ENCODE data around the gene UBE2A.

UBE2A gene

DNA sequence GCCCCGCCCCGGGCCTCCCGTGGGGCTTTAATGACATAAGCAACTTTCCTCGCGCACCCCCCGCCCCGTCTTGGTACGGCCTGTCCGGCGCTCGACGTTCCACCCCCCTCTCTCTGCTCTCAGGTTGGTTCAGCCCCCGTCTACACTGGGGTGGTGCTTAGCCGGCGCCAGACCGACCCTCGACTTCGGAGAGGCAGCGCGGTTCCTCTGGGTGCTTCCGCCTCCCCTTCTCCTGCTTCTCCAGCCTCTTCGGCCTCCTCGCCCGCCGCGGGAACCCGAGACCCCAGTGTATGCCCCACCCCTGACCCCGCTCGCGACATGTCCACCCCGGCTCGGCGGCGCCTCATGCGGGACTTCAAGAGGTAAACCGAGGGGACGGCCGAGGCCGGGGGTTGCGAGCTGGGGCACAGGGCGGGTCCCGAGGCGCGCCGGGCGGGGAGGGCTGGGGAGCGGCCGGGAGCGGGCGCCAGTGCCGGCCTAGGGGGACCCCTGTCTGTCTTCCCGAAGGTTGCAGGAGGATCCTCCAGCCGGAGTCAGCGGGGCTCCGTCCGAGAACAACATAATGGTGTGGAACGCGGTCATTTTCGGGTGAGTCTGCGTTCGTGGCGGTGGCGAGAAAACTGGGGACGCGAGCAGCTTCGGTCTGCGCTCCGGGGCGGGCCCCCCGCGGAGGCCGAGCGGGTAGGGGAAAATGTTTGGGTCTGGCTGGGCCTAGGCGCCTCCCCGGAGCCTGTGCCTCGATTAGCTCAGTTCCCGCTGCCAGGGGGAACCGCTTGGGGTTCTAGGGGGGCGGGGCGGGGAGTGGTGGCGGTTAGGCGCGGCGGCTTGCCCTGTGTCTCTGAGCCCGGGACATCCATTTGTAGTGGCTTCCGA lies at the start of gene UBE2A:
TSS of gene UBE2A (plus strand) at position 170 of the 873 bp plus-strand sequence. CDS start at position 319, 149 bp downstream.
- H3K27me3 ChIP-seq (ENCODE audit: control insufficient read depth, insufficient read depth, low read length) = no peaks in the 10 kb centered on the region
- no peaks in the 10 kb centered on the region for H3K4me1 ChIP-seq (ENCODE audit: control insufficient read depth, insufficient read depth, low read length)
- H3K4me3 ChIP-seq (ENCODE audit: low read depth, low read length) = peak within 1 kb of the TSS; percentile 61
- H3K36me3 ChIP-seq (ENCODE audit: control insufficient read depth, insufficient read depth, low read length) = no peaks in the 10 kb centered on the region
- H3K9me3 ChIP-seq (ENCODE audit: control insufficient read depth, insufficient read depth, low read length) = no peaks in the 10 kb centered on the region
- H3K9ac ChIP-seq (ENCODE audit: low read depth, low read length) = peak within 1 kb of the TSS; percentile 60

DNA sequence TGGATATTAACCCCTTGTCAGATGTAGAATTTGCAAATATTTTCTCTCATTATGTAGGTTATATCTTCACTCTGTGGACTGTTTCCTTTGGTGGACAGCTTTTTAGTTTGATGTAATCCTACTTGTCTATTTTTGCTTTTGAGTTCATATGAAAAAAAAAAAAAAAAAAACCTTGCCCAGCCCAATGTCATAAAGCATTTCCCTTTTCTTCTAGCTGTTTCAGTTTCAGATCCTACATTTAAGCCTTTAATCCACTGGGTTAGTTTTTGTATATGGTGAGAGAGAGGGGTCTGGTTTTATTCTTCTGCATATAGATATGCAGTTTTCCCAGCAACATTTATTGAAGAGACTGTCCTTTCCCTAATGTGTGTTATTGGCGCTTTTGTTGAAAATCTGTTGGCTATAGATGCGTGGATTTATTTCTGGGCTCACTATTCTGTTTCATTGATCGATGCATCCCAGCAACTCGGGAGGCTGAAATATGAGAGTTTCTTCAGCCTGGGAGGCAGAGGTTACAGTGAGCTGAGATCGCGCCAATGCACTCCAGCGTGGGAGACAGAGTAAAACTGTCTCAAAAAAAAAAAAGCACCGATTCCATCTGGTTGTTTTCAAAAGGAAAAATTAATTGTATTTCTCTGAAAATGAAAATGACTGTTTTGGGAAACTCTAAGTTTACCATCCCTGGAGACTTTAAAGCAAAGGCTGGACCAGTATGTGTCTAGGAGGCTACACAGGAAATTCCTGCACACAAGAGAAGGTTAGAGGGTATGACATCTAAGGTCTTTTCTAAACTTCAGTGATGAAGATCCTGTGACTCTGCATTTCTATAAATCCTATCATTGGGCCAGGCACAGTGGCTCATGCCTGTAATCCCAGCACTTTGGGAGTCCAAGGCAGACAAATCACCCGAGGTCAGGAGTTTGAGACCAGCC lies 44.8 kb upstream of the UBE2A start:
- no peaks in the 10 kb centered on the region for H3K4me1 ChIP-seq (ENCODE audit: control insufficient read depth, insufficient read depth, low read length)
- H3K36me3 ChIP-seq (ENCODE audit: control insufficient read depth, insufficient read depth, low read length) = no peaks in the 10 kb centered on the region
- H3K27me3 ChIP-seq (ENCODE audit: control insufficient read depth, insufficient read depth, low read length) = no peaks in the 10 kb centered on the region
- no peaks in the 10 kb centered on the region for H3K9me3 ChIP-seq (ENCODE audit: control insufficient read depth, insufficient read depth, low read length)
- no peak overlapping the region for H3K9ac ChIP-seq (ENCODE audit: low read depth, low read length)
- H3K4me3 ChIP-seq (ENCODE audit: low read depth, low read length) = no peak overlapping the region

DNA sequence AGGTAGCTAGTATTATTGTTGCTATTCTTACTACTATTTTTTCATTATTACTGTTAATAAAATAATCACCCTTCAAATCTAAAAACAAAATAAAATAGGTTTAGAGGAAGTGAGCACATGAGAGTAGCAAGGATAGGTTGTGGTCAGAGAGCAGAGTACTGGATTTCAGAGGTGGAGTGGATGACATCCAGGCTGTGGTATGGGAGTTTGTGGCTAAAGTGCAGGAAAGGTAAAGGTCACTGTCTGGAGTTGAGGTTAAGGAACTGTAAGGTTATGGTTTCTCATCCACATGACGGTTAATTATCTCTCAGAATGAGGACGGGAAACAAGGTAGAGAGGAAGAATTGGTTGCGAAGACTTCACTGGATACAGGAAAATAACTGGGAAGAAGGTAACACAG lies 36.9 kb upstream of the UBE2A start:
- Histone ChIP-seq H3K9me3 (ENCODE audit: control insufficient read depth, insufficient read depth, low read length) (no peaks in the 10 kb centered on the region), H3K9ac (ENCODE audit: low read depth, low read length) (no peak overlapping the region), H3K4me3 (ENCODE audit: low read depth, low read length) (no peak overlapping the region), H3K36me3 (ENCODE audit: control insufficient read depth, insufficient read depth, low read length) (peaks cover 2% of the 10 kb centered on the region), H3K27me3 (ENCODE audit: control insufficient read depth, insufficient read depth, low read length) (no peaks in the 10 kb centered on the region), H3K4me1 (ENCODE audit: control insufficient read depth, insufficient read depth, low read length) (no peaks in the 10 kb centered on the region)

DNA sequence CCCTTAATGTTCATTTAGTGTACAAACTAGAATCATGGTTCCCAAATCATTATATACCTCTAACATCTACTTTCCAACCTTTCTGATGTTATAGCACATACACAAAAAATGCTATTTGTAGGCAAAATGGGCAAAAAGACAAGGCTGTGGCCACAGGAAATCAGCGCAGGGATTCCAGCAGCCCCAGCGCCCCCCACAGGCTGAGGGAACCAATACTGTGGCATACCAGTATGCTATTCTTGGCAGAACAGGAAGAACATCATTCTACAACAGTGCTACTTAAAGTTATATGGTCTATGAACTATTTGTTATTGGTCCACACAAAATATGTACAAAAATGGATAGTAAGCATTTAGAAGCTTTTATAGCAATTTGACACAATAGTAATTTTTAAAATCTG lies 34.5 kb upstream of the UBE2A start:
- Histone ChIP-seq H3K9me3 (ENCODE audit: control insufficient read depth, insufficient read depth, low read length) (no peaks in the 10 kb centered on the region), H3K4me3 (ENCODE audit: low read depth, low read length) (no peak overlapping the region), H3K4me1 (ENCODE audit: control insufficient read depth, insufficient read depth, low read length) (no peaks in the 10 kb centered on the region), H3K9ac (ENCODE audit: low read depth, low read length) (no peak overlapping the region), H3K27me3 (ENCODE audit: control insufficient read depth, insufficient read depth, low read length) (no peaks in the 10 kb centered on the region), H3K36me3 (ENCODE audit: control insufficient read depth, insufficient read depth, low read length) (peaks cover 2% of the 10 kb centered on the region)

DNA sequence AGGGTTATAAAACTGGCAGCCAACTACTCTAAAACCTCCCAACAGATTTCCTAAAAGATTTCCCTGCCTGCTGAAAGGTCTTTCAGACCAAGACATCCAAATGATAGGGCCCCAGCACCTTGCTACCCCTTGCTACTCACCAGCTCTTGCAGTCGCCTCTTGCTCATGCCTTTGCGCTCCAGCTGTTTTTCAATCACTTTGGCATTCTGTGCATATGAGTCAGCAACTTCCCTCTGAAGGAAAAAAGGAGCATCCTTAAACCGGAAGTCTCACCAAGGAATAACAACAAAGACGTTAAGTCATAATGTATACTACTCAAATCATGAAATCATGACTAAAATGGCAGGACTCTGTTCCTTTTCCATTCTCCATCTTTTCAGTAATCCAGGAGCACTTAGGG lies 33.2 kb upstream of the UBE2A start:
- H3K9ac ChIP-seq (ENCODE audit: low read depth, low read length) = no peak overlapping the region
- no peaks in the 10 kb centered on the region for H3K9me3 ChIP-seq (ENCODE audit: control insufficient read depth, insufficient read depth, low read length)
- no peak overlapping the region for H3K4me3 ChIP-seq (ENCODE audit: low read depth, low read length)
- H3K27me3 ChIP-seq (ENCODE audit: control insufficient read depth, insufficient read depth, low read length) = no peaks in the 10 kb centered on the region
- peaks cover 2% of the 10 kb centered on the region for H3K36me3 ChIP-seq (ENCODE audit: control insufficient read depth, insufficient read depth, low read length)
- H3K4me1 ChIP-seq (ENCODE audit: control insufficient read depth, insufficient read depth, low read length) = no peaks in the 10 kb centered on the region

DNA sequence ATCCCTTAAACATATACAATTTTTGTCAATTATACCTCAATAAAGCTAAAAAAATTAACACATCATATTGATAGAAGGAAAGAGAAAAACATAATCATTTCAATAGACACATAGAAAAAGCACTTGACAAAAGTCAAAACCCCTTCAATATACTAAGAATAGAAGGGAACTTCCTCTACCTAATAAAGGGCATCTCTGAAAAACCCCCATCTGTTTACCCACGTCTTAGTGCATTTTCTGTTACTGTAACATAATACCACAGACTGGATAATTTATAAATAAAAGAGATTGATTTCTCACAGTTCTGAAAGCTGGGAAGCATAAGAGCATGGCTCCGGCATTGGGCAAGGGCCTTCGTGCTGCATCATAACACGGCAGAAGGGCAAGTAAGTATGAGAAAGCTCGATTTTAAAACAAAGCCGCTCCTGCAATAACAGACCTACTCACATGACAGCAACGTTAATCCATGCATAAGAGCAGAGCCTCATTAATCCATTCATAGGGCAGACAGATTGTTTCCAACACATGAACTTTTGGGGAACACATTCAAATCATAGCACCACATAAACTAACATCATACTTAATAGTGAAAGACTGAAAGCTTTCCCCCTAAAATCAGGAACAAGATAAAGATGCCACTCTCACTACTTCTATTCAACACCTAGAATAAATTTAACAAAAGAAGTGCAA lies 24.9 kb upstream of the UBE2A start:
- H3K4me3 ChIP-seq (ENCODE audit: low read depth, low read length) = no peak overlapping the region
- H3K9me3 ChIP-seq (ENCODE audit: control insufficient read depth, insufficient read depth, low read length) = no peaks in the 10 kb centered on the region
- no peaks in the 10 kb centered on the region for H3K27me3 ChIP-seq (ENCODE audit: control insufficient read depth, insufficient read depth, low read length)
- H3K4me1 ChIP-seq (ENCODE audit: control insufficient read depth, insufficient read depth, low read length) = no peaks in the 10 kb centered on the region
- peaks cover 3% of the 10 kb centered on the region for H3K36me3 ChIP-seq (ENCODE audit: control insufficient read depth, insufficient read depth, low read length)
- H3K9ac ChIP-seq (ENCODE audit: low read depth, low read length) = no peak overlapping the region

DNA sequence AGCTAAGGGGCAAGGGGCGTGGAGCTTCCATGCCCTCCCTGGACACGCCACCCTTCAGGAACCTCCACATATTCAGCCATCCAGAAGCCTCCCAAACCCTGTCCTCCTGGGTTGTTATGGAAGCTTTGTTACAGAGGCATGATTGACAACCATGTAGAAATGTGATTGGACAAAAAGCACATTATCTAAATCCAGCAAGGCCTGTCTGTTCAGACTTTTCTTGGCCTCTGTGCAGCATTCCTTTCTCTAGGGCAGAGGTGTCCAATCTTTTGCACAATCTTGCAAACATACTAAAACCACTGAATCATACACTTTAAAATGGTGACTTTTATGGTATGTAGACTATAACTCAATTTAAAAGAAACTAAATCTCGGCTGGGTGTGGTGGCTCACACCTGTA lies 21.9 kb upstream of the UBE2A start:
- Histone ChIP-seq H3K27me3 (ENCODE audit: control insufficient read depth, insufficient read depth, low read length) (no peaks in the 10 kb centered on the region), H3K9ac (ENCODE audit: low read depth, low read length) (no peak overlapping the region), H3K4me3 (ENCODE audit: low read depth, low read length) (no peak overlapping the region), H3K4me1 (ENCODE audit: control insufficient read depth, insufficient read depth, low read length) (no peaks in the 10 kb centered on the region), H3K36me3 (ENCODE audit: control insufficient read depth, insufficient read depth, low read length) (peaks cover 3% of the 10 kb centered on the region), H3K9me3 (ENCODE audit: control insufficient read depth, insufficient read depth, low read length) (peaks cover 3% of the 10 kb centered on the region)

DNA sequence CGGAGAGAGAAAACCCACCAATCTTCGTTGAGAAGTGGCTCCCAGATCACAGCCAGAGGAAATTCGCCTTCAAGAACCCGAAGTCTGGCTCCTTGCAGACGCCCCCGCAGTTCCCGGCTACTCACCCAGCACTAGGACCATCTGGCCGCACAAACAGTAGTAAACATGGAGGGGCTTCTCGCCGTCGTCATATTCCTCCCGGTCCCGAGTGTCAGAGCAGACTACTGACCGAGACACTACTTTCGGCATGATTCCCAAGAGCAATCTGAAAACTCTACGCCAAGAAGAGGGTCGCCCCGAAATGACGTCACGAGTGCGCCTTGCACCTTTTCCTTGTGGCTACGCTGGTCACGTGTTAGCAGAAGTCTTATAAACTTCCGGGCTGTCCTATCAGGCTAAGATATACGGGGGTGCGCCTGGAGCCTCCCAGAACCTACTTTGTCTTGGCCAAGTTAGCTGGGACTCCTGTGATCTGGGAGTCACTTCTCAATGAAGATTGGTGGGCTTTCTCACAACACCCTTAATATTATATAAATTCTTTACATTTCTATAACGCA lies 9.2 kb upstream of the UBE2A start, which contains the start of gene STEEP1:
TSS of gene STEEP1 (minus strand) at position 303 of the 557 bp plus-strand sequence. CDS start at position 249, 54 bp downstream.
- H3K9me3 ChIP-seq (ENCODE audit: control insufficient read depth, insufficient read depth, low read length) = peaks cover 5% of the 10 kb centered on the region
- H3K36me3 ChIP-seq (ENCODE audit: control insufficient read depth, insufficient read depth, low read length) = no peaks in the 10 kb centered on the region
- H3K4me3 ChIP-seq (ENCODE audit: low read depth, low read length) = peak within 1 kb of the TSS; percentile 68
- no peaks in the 10 kb centered on the region for H3K27me3 ChIP-seq (ENCODE audit: control insufficient read depth, insufficient read depth, low read length)
- no peaks in the 10 kb centered on the region for H3K4me1 ChIP-seq (ENCODE audit: control insufficient read depth, insufficient read depth, low read length)
- no peak within 1 kb of the TSS for H3K9ac ChIP-seq (ENCODE audit: low read depth, low read length)

DNA sequence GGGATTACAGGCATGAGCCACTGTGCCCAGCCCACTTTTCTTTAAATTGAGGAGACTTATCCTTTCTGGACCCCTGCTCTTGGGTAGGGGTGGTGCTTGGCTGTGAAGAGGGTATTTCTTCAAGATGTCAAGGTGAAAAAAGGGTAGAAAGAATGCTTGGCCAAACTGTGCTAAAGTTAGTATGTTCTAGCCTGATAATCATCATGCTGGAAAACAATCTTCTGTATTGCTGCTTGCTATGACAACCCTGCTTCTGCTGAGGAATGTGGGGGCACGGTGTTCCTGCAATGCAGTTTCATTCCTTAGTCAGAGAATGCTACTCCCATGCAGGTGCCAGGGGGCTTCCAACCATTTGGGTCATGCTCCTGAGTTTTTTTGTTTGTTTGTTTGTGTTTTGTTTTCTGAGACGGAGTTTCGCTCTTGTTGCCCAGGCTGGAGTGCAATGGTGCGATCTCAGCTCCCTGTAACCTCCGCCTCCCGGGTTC lies 4.0 kb upstream of the UBE2A start:
- no peaks in the 10 kb centered on the region for H3K4me1 ChIP-seq (ENCODE audit: control insufficient read depth, insufficient read depth, low read length)
- H3K4me3 ChIP-seq (ENCODE audit: low read depth, low read length) = no peak overlapping the region
- H3K9ac ChIP-seq (ENCODE audit: low read depth, low read length) = no peak overlapping the region
- H3K27me3 ChIP-seq (ENCODE audit: control insufficient read depth, insufficient read depth, low read length) = no peaks in the 10 kb centered on the region
- no peaks in the 10 kb centered on the region for H3K36me3 ChIP-seq (ENCODE audit: control insufficient read depth, insufficient read depth, low read length)
- H3K9me3 ChIP-seq (ENCODE audit: control insufficient read depth, insufficient read depth, low read length) = peaks cover 5% of the 10 kb centered on the region

DNA sequence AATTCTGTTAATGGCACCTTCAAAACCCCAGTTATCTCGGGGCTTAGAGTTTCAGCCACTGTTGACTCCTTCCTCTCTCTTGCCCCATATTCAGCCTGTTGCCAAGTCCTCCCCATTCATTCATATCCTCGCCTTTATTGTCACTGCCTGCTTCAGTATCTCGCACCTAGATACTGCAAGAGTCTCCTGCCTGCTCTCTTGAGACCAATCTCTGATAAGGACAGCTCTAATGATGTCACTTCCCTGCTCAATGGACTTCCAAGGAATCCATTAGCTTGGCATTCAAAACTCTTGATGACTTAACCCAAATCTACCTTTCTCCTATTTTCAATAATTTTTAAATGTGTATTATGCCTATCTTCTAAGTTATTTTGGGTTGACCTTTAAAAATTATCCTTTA lies 1.1 kb upstream of the UBE2A start:
- Histone ChIP-seq H3K4me1 (ENCODE audit: control insufficient read depth, insufficient read depth, low read length) (no peaks in the 10 kb centered on the region), H3K9ac (ENCODE audit: low read depth, low read length) (no peak overlapping the region), H3K27me3 (ENCODE audit: control insufficient read depth, insufficient read depth, low read length) (no peaks in the 10 kb centered on the region), H3K36me3 (ENCODE audit: control insufficient read depth, insufficient read depth, low read length) (no peaks in the 10 kb centered on the region), H3K4me3 (ENCODE audit: low read depth, low read length) (peak overlapping the region; percentile 61), H3K9me3 (ENCODE audit: control insufficient read depth, insufficient read depth, low read length) (peaks cover 5% of the 10 kb centered on the region)

DNA sequence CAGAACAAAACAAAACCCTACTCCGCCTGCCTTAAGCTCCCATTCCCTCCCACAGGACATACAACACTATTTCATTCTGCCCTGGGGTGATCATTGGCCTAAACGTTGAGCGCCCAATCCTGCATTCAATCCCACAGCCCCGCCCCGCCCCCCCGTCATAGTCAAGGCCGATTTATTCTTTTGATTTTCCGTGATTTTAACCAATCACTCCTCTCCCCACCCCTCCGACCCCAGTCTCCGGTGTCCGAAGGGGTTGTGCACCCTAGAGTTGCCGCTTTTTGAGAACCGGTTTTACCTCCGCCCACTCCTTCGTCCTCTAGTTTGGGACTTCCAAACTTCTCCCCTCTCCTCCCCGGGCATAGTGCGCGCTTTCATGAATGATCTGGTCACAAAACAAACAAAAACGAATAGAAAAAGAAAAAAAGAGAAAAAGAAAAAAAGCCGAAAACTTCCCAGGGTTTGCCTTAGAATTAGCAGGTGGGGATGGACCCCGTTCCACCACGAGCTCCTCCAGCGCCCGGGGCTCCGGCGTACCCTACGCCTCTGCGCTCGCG lies 446 bp upstream of the UBE2A start:
- peak overlapping the region; percentile 61 for H3K4me3 ChIP-seq (ENCODE audit: low read depth, low read length)
- peaks cover 4% of the 10 kb centered on the region for H3K9me3 ChIP-seq (ENCODE audit: control insufficient read depth, insufficient read depth, low read length)
- H3K36me3 ChIP-seq (ENCODE audit: control insufficient read depth, insufficient read depth, low read length) = no peaks in the 10 kb centered on the region
- no peaks in the 10 kb centered on the region for H3K27me3 ChIP-seq (ENCODE audit: control insufficient read depth, insufficient read depth, low read length)
- no peak overlapping the region for H3K9ac ChIP-seq (ENCODE audit: low read depth, low read length)
- no peaks in the 10 kb centered on the region for H3K4me1 ChIP-seq (ENCODE audit: control insufficient read depth, insufficient read depth, low read length)
